HG02588 (cell line): ENCODE results near the gene PRG3.

Experiments used
- ATAC-seq: cut with Tn5 transposase; IDR thresholded peaks from one replicate; pipeline ENCODE4 v1.9.1; 2021; ENCODE audit warnings: mild to moderate bottlenecking, moderate library complexity; ENCODE audit not compliant: unreplicated experiment

PRG3 gene, protein sequence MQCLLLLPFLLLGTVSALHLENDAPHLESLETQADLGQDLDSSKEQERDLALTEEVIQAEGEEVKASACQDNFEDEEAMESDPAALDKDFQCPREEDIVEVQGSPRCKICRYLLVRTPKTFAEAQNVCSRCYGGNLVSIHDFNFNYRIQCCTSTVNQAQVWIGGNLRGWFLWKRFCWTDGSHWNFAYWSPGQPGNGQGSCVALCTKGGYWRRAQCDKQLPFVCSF

DNA sequence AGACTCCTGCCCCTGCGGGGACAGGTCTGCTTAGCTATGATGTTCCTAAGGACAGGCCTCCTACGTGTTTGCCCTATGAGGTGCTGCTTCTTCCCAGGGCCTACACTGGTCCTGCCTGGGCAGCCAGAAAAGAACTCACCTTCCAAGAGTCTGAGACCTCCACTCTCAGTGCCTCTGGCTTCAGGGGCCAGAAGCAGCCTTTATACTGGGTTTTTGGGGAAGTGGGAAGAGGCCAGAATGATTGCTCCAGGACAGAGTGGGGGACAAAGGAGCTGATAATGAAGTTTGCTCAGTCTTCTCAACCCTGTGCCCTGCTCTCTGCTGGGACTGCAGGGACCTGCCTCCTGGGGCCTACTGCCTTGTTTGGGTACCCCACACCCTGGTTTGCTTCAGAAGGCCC is at the start of gene PRG3:
PRG3 (minus strand) TSS at position 176 of the 400 bp plus-strand sequence. CDS start 442 bp downstream, outside the sequence.
- no peak for ATAC-seq

DNA sequence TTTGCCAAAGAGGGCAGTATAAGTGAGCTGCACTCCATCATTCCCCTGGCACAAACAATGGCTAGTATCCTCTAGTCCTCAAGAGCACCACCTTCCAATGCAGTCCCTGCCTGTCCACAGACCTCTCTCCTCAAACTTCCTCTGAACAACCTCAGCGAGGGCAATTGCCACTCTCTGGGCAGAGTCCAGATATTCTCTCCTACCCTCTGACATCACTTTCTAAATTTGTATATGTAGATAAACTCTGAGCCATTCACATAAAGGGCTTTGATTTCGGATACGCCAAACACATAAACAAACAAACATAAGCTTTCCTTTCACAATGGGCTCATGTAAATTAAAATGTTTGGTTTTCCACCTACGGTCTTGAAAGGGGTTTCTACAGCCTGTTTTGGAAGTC is 49.0 kb upstream of the PRG3 start:
- no peak for ATAC-seq

DNA sequence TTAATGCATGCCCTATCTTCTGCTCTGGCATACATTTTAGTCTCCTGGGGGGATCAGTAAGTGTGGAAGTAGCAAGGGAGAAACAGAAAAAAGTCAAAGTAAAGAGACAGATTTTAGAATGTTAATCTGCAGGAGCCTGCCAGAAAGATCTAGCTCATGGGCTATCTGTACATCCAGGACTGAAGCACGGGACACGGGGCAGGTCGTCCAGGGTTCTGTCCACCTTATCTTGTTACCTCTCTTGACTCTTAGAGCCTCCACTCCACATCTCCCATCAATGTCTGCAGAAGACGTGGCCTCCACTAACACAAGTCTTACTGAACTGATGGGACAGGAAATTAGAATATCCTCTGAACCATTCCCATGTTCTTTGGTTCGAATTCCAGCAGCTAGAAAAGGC is 47.7 kb upstream of the PRG3 start:
- ATAC-seq = no peak

DNA sequence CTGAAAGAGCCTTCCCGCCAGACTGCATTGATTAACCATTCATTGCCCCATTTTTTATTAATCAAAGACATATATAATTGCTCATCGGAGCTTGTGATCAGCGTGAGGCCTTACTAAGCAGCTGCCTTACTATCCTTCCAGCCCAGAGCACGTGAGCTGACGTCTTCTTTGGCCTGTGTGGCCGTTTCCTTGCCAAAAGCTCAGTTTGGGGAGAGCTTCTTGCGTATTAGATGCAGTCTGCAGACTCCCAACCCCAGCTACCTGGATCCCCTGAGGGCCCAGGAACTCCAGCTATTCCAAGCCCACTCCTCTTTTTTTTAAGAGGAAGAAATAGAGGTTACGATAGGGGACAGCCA is 46.8 kb upstream of the PRG3 start:
- ATAC-seq = no peak

DNA sequence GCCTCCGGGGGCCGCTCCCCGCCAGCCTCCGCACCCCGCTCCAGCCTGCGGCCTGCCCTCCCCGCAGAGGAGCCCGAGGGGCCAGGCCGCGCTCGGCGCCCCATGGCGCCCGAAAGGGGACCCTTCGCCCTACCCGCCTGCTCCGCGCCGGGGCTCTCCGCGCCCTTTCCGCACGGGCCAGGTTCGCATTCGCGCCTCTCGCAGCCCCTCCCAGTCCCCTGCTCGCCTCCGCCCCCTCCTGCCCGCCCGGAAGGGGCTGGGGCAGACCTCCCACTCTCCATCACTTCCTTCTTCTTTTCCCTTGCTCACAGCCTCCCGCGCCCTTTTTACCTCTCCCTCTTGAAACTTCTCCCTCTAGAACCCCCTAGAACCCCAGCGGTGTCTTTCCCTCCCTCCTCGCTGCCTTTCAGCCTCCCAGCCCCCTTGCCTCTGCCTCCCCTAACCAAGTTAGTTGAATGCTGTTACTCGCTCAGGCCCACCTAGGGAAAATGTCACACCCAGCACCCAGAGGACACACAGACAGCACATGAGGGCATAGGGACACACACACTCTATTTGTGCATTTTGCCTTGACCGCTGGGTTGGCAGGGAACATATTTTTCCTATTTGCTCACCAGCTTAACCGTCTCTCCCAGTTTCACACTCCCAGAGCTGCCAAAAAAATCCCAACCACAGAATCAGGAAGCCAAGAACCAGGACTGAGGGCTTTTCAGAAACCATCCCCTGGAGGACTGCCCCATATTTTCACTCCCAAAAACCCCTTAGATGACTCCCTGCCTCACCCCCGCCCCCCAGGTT is 46.2 kb upstream of the PRG3 start, which contains the start of gene SLC43A3:
SLC43A3 (minus strand) TSS at position 193 of the 798 bp plus-strand sequence. CDS start 949 bp downstream, outside the sequence.
- peak; percentile 57 for ATAC-seq

DNA sequence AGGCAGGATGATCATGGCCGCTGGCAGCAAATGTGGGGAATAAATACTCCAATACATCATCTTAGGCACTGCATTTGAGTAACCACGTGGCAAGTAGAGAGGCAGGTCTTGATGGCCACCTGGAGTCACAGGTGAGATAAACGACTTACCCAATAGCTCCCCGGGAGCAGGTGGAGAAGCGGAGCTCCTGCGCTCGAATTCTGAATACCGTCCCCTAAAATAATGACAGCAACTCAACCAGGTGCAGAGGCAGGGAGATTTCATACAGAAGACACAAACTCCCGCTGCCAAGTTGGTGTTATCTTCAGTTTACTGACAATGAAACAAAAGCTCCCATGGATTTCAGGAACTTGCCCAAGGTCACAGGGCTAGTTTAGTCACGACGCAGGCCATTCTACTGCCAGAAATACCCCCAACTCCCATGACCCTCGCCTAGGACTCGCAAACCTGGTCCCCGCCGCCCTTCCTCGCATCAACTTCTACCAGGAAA is 45.5 kb upstream of the PRG3 start:
- ATAC-seq = no peak

DNA sequence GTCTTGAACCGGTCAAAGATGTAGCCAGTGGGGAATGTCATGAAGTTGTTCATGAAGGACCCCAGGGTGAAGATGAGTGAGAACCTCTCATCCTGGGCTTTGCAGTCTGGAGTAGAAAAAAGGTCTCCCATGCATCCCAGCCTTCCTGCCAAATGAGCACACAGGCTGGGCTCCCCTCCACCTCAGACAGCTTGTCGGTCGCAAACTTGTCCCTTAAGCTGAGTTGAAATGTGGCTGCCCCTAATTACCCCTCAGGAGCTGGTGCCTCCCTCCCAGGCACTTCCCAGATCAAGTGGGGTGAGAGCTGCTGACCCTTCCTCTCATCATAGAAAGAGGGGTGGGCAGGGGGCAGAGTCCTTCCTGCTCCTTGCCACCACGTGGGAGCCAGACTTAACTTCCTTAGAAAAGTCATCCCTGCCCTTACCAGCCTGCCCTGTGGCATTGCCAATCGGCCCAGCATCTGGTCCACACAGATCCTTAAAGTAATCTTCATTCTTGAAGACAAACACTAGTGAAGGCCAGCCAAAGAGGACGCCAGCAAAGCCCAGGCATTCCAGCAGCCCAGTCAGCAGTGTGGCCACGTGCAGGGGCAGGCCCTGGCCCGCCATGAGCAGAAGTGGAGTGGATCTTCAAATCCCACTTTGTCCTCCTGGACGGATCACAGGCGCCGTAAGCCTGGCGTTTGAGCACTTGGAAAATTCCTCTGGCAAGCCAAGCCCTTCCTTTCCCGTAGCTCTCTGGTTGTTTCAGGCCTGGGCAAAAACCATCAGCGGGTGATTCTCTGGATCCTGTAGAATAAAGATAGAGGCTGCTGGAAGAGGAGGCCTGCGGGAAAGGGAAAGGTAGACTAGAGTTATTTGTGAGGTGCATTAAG is 44.9 kb upstream of the PRG3 start:
- ATAC-seq = no peak

DNA sequence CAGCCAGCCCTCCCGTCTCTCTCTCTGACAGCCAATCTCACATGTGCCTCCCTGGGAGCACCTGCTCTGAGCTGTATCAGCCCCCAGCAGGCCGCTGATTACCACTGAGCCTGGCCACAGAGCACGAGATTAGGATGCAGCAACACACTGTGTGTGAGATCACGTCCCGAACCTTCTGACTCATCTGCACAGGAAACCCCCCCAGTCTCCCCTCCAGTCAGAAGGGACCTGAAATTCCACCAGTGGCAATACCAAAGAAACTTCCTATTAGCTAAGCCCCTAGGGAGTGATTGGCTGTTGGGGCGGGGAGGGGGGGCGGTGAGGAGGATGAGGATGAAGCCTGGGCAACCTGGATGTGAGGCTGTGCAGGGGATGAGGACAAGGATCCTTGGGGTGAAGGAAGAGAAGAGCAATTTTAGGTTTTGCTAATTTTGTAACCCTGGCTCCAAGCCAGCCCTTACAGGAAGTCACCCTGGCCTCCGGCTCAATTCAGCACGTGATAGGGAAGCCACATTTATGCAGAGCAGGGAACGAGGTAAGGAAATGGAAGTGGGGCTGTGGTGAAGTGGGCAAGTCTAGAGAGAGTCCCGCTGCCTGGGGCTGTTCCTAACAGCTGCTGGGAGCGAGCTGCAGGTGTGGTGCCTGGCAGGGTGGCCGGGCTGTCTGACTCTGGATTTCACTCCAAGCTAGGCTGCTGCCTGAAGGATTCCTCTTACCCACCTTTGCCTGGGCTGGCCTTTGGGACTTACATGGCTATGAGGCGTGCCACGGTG is 44.0 kb upstream of the PRG3 start:
- ATAC-seq = peak; percentile 90

DNA sequence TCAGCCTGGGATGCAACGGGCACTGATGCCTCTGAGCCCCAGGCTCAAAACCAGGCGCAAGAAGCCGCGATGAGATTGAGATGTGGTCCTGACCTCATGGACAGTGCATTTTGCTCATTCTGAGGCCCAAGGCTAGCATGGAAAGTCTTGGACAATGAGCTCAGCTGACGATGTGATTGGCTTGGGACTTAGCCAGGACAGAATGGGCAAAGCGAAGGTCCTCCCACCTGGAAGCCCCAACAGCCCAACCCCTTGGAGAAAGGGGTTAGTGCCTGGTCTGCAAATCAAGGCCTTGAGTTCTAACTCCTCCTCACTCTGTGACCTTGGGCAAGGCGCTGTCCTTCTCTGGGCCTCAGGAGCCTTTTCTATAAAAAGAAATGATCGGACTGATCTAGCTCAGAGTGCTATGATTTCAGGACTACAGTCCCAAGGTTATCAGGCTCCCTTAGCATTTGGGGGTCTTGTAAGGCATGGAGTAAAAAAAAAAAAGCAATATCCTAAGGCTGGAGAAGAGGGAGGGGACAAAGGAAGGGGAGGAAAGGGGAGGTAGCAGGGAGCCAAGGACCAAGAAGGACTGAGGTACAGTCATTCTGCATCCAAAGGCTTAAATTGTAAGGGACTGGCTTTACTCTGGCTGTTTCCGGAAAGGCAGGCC is 43.3 kb upstream of the PRG3 start:
- no peak for ATAC-seq

DNA sequence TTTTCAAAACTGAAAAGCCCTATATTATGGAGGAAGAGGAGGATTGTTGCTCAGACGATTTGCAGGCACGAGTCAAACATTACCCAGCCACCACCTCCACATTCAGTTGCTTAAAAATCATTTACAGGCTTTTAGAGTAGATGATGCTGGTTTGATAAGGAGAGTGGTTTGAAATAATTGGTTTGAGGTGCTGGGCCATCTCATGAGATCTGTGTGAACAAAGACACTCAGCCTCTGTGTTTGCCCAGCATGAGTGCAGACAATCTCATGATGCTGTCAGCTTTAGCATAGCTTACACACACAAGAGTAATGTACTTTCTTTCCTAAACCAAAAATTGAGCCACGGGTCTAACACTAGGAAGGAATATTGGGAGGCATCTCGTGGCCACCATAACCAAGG is 41.7 kb upstream of the PRG3 start:
- no peak for ATAC-seq

DNA sequence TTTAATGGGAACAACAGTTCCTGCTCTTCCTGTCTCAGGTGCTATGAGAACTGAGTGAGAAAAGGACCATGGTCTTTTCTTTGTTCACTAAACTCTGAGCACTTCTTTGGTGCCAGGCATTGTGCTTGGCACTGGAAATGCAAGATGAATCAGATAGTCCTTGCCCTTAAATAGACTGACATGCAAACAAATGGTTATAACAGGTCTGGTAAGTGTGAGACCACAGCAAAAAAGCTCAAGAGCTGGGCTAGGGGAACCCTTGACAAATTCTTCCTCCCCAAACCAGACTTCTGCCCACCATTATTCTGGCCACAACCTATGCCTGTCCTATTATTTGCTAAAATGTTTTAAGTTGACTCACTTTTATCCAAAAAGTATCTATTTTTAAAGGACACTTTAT is 40.9 kb upstream of the PRG3 start:
- no peak for ATAC-seq

DNA sequence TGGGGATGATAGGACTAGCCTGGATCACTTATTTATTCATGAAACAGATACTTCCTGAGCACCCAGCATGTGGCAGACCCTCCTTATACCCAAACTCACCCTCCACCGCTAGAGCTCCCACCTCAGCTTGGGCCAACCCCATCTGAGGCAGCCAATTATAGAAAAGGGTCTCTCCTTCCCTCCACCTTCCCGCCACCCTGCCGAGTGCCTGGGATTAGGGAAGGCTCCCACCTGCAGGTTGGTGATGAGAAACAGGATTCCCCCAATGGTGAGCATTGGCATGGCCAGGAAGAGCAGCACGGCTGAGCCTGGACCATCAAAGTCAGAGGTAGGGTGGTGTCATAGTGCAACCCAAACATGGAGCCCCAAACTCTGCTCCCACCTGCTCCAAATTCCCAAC is 40.1 kb upstream of the PRG3 start:
- no peak for ATAC-seq

DNA sequence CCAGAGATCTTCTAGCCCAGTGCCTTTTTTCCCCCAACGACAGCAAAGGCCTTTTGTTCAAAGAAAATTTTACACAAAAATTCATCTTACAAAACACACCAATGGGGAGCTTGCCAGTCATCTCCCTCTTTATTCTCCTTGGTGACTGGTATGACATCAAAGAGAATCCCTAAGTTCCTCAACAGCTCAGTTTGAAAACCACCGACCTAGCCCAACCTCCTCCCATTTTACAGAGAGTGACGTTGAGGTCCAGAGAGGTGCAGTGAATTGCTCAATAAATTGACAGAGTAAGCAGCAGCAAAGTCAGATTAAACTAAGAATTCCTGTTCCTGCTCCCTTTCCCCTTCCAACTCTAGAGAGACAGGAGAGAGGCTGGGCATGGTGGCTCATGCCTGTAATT is 38.2 kb upstream of the PRG3 start:
- ATAC-seq = no peak

DNA sequence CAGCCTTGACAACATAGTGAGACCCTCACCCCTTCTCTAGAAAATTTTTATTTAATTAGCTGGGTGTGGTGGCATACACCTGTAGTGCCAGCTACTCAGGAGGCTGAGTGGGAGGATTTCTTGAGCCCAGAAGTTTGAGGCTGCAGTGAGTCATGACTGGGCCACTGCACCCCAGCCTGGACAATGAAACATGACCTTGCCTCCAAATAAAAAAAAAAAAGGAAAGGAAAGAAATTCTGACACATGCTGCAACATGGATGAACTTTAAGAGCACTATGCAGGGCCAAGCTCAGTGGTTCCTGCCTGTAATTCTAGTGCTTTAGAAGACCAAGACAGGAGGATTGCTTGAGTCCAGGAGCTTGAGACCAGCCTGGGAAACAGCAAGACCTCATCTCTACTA is 37.2 kb upstream of the PRG3 start:
- ATAC-seq = no peak

DNA sequence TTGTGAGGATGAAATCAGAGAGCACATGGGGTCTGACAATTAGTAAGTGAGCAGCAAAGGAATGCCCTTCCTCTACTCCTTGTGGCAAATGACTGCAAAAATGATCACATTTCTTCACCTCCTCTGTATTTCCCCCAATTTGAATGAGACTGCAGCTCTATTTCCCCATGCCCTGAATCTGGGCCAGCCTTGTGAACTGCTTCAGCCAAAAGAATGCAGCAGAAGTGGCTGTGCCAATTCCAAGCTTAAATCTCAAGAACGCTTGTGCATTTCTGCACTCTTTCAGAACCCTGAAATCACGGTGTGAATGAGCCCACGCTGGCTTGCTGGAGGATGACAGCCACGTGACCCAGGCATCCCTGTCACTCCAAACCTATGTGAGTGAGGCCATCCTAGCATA is 36.1 kb upstream of the PRG3 start:
- no peak for ATAC-seq

DNA sequence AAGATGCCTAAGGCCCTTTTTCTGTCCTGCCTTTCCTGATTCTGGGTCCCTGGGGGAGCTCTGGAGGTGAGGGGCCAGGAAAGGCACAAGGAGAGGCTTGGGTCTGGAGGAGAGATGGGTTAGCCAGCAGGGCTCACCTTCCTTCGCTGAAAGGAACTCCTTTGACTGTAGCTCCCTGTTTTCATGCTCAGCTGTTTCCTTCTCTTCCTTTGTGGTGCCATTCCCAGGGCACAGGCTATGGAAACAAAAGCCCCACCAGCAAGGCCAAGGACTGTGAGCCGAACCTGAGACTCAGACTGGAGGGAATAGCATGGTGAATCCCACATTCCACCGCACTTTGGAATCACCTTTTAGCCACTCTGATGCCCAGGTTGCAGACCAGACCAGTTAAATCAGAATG is 35.5 kb upstream of the PRG3 start:
- no peak for ATAC-seq

DNA sequence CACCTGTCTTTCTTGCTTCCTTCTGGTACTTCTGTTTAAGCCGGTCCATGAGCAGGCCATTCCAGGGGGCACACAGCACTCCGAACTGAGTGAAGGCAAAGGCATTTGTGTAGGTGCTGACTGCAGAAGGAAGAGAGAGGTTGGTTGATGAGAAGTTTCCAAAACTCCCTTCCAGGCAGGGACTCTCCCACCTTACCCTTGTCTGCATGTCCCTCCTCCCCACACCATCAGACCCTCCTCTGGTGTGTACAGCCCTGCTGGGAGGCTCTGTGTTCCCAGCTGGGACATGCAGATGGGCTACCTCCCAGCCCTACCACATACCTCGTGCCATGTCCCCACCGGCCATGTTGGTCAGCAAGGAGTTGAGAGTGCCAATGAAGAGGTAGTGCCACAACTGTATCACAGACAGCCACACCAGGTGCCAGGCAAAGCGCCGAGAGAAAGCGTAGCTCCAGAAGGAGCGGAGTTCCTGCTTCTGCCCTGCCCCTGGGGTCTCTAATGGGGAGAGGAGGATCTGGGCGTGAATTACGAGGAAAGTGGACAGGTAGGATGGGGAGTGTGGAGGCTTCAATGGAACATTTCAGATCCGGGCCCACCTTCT is 33.8 kb upstream of the PRG3 start:
- ATAC-seq = no peak

DNA sequence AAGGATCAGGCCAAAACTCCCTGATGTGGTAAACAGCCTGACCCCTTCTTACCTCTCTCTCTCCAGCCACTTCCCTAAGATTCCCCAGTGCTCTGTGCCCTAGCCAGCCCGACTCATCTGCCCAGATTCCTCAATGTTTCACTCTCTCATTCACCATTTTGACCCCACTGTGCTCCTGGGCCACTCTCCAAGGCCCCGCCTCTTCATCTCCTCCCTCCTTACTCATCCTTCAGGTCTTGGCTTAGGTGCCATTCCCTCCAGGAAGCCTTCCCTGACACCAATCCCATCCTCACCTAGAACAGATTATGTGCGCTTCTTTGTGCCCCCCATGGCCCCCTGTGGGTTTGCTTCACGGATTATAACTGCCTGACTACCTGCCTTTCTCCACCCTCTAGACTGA is 32.7 kb upstream of the PRG3 start:
- no peak for ATAC-seq

DNA sequence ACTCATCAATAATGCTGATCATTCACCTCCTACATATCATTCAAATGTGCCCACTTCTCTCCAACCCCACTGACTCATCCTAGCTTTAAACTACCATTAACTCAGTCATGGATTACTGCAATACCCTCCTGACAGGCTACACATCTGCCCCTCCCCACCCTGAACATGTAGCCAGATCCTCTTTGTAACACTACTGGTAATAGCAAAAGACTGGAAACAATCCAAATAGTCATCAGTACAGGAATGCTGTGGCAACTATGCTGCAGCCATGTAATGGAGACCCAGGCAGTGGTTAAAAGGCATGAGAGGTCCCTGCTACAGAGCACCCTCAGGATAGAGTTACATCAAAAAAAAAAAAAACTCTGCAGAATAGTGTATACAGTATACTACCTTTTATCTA is 29.3 kb upstream of the PRG3 start:
- no peak for ATAC-seq
